Activated CD4-positive, alpha-beta T cell treated with anti-CD3 and anti-CD28 coated beads, Interleukin-2, amount 50 U/mL, for 48 hours (primary cell): ENCODE results near the gene TRPV4.
"Not testable (repeated sequence)": the region's sequence is repeated elsewhere in the genome, so short reads cannot be mapped to it uniquely, and the experiment has no call there.

Experiments used
- DNase-seq, 2 experiments: peaks; one replicate each; pipeline ENCODE4 v3.0.0-alpha.2; 2020

The TRPV4 gene

GRCh38 chr12:109858764-109859163, 25.6 kb upstream of the TRPV4 start:
- no peak for DNase-seq

GRCh38 chr12:109857715-109858114, 24.5 kb upstream of the TRPV4 start:
- DNase-seq = no peak

- DNase-seq = no peak
These were observed 22.2 kb upstream of the TRPV4 start for GRCh38 chr12:109855377-109855776.

- DNase-seq = not testable (repeated sequence)
These were observed 17.3 kb upstream of the TRPV4 start for GRCh38 chr12:109850518-109850917.

GRCh38 chr12:109847142-109847735, 14.0 kb upstream of the TRPV4 start:
- DNase-seq = no peak

GRCh38 chr12:109845824-109846205, 12.6 kb upstream of the TRPV4 start:
- DNase-seq = no peak

- peak; percentile 93 to 95 for DNase-seq
These were observed 12.0 kb upstream of the TRPV4 start for GRCh38 chr12:109844983-109845823.

- DNase-seq = no peak
These were observed 10.9 kb upstream of the TRPV4 start for GRCh38 chr12:109844091-109844490.

GRCh38 chr12:109842021-109842420, 8.8 kb upstream of the TRPV4 start:
- no peak for DNase-seq

GRCh38 chr12:109841356-109841755, 8.2 kb upstream of the TRPV4 start:
- DNase-seq = no peak

- no peak for DNase-seq
These were observed 7.3 kb upstream of the TRPV4 start for GRCh38 chr12:109840305-109841074.

GRCh38 chr12:109839444-109839843, 6.2 kb upstream of the TRPV4 start:
- DNase-seq = no peak

GRCh38 chr12:109836916-109837315, 3.7 kb upstream of the TRPV4 start:
- no peak for DNase-seq

GRCh38 chr12:109835827-109836226, 2.6 kb upstream of the TRPV4 start:
- no peak for DNase-seq

- DNase-seq = no peak
These were observed 474 bp downstream of the TRPV4 start for GRCh38 chr12:109832541-109833306.

- DNase-seq = no peak
These were observed 1.3 kb downstream of the TRPV4 start for GRCh38 chr12:109831929-109832328.

- no peak for DNase-seq
These were observed 1.8 kb downstream of the TRPV4 start for GRCh38 chr12:109831365-109831764.

GRCh38 chr12:109830718-109831117, 2.5 kb downstream of the TRPV4 start:
- no peak for DNase-seq

GRCh38 chr12:109830267-109830666, 2.9 kb downstream of the TRPV4 start:
- no peak for DNase-seq

GRCh38 chr12:109829667-109830066, 3.5 kb downstream of the TRPV4 start:
- DNase-seq = no peak

- no peak for DNase-seq
These were observed 4.3 kb downstream of the TRPV4 start for GRCh38 chr12:109828754-109829511.
